22Rv1 (cell line): ENCODE measurements around the gene OXNAD1.

Experiments
- H3K27ac ChIP-seq: fragments of 450-650 bp; 2 replicates; pipeline ENCODE4 v1.5.1; 2017
- CTCF ChIP-seq: fragments of 450-650 bp; IDR thresholded peaks from 2 replicates; pipeline ENCODE4 v1.5.1; 2017; ENCODE audit warnings: mild to moderate bottlenecking
- ZFX ChIP-seq: fragments of 450-650 bp; IDR thresholded peaks from 2 replicates; pipeline ENCODE4 v1.6.1; 2017; ENCODE audit warnings: antibody characterized with exemption, borderline replicate concordance

Gene OXNAD1

GRCh38 chr3:16311960-16312451 lies 47.0 kb downstream of the OXNAD1 start:
- TF ChIP-seq CTCF, result no peak
- TF ChIP-seq ZFX, result no peak
- no peak overlapping the region for H3K27ac ChIP-seq

GRCh38 chr3:16313886-16314645 lies 49.1 kb downstream of the OXNAD1 start:
- TF ChIP-seq ZFX (no peak), CTCF (no peak)
- H3K27ac ChIP-seq, result no peak overlapping the region

GRCh38 chr3:16315623-16316022 lies 50.6 kb downstream of the OXNAD1 start:
- no peak overlapping the region for H3K27ac ChIP-seq
- TF ChIP-seq ZFX, result no peak
- TF ChIP-seq CTCF, result no peak

- H3K27ac ChIP-seq, result no peak overlapping the region
- TF ChIP-seq ZFX, result no peak
- no peak for TF ChIP-seq CTCF
These were observed 51.4 kb downstream of the OXNAD1 start for GRCh38 chr3:16316396-16316795.

GRCh38 chr3:16316847-16317560 lies 52.0 kb downstream of the OXNAD1 start:
- TF ChIP-seq ZFX (no peak), CTCF (no peak)
- H3K27ac ChIP-seq, result no peak overlapping the region

- H3K27ac ChIP-seq, result no peak overlapping the region
- TF ChIP-seq CTCF (no peak), ZFX (no peak)
These were observed 52.5 kb downstream of the OXNAD1 start for GRCh38 chr3:16317561-16317945.

GRCh38 chr3:16318176-16318575 lies 53.2 kb downstream of the OXNAD1 start:
- no peak overlapping the region for H3K27ac ChIP-seq
- TF ChIP-seq ZFX, result no peak
- TF ChIP-seq CTCF, result no peak
